CD4-positive, CD25-positive, alpha-beta regulatory T cell (primary cell): ENCODE results near the gene CCDC194. TPM values are rescaled to one million over a fixed set of nuclear protein-coding genes. Genes with fewer than 3 reads are reported as not detected.

ENCODE experiments used
- ATAC-seq, 2 donors: fragments of 150-1000 bp; cut with Tn5 transposase; one replicate each; pipeline ENCODE4 v1.10.0; 2021; ENCODE audit warnings: low read depth in 2 of 2, moderate number of reproducible peaks in 2 of 2, moderate library complexity in 1 of 2
- DNase-seq, 3 donors: peaks; one replicate each; pipeline versions ENCODE4 v3.0.0 to v3.0.0-alpha.2; 2012 to 2022; ENCODE audit warnings: mixed read lengths in 1 of 3
- H3K27ac ChIP-seq: one replicate; pipeline ENCODE4 v1.7.0; 2013; ENCODE audit warnings: mild to moderate bottlenecking, low read length; ENCODE audit not compliant: insufficient read depth, poor library complexity, severe bottlenecking
- H3K27me3 ChIP-seq: one replicate; pipeline ENCODE4 v1.7.0; 2013; ENCODE audit warnings: low read length; ENCODE audit not compliant: control insufficient read depth, insufficient read depth
- H3K36me3 ChIP-seq: one replicate; pipeline ENCODE4 v1.7.0; 2013; ENCODE audit warnings: mild to moderate bottlenecking, low read length, moderate library complexity; ENCODE audit not compliant: control insufficient read depth, insufficient read depth
- H3K4me1 ChIP-seq: 2 replicates; pipeline ENCODE4 v1.7.0; 2013; ENCODE audit warnings: mild to moderate bottlenecking, low read length; ENCODE audit not compliant: insufficient read depth, control insufficient read depth, poor library complexity, severe bottlenecking
- H3K4me3 ChIP-seq: one replicate; pipeline ENCODE4 v1.7.0; 2013; ENCODE audit warnings: low read depth, mild to moderate bottlenecking, low read length, moderate library complexity
- H3K9me3 ChIP-seq, 2 experiments: 1 replicate in 1 of 2; 2 replicates in 1 of 2; pipeline ENCODE4 v1.7.0; 2013; ENCODE audit warnings: low read length in 2 of 2, mild to moderate bottlenecking in 1 of 2, moderate library complexity in 1 of 2; ENCODE audit not compliant: control insufficient read depth in 2 of 2
- H3K27ac Mint-ChIP-seq, 3 donors: one replicate each; pipeline ENCODE4 v1.8.0; 2020 to 2022; ENCODE audit warnings: mild to moderate bottlenecking in 3 of 3, mixed read lengths in 3 of 3, moderate library complexity in 2 of 3
- H3K27me3 Mint-ChIP-seq: one replicate; pipeline ENCODE4 v1.8.0; 2022; ENCODE audit warnings: mild to moderate bottlenecking, mixed read lengths
- H3K36me3 Mint-ChIP-seq: one replicate; pipeline ENCODE4 v1.8.0; 2020; ENCODE audit warnings: mixed read lengths
- H3K4me1 Mint-ChIP-seq, 4 donors: one replicate each; pipeline ENCODE4 v1.8.0; 2020 to 2022; ENCODE audit warnings: mixed read lengths in 4 of 4, mild to moderate bottlenecking in 1 of 4
- H3K4me3 Mint-ChIP-seq, 4 donors: one replicate each; pipeline ENCODE4 v1.8.0; 2020 to 2022; ENCODE audit warnings: mild to moderate bottlenecking in 4 of 4, mixed read lengths in 4 of 4, moderate library complexity in 3 of 4
- H3K9me3 Mint-ChIP-seq, 7 donors: one replicate each; pipeline ENCODE4 v1.8.0; 2020 to 2022; ENCODE audit warnings: mixed read lengths in 7 of 7, mild to moderate bottlenecking in 3 of 7, moderate library complexity in 2 of 7
- polyA plus RNA-seq, 4 donors: library from polyadenylated mRNA; unstranded; fragments of 300-500 nt; fragmentation: Illumina TruSeq; gene quantifications; one replicate each; pipeline ENCODE4 v1.2.3, GENCODE V29; 2021
- total RNA-seq: library from RNA; stranded (reverse); gene quantifications from one replicate; pipeline ENCODE4 v1.2.3, GENCODE V29; 2022

Gene CCDC194
- total and polyA plus RNA-seq, 5 donors from 2014 or later: 1.3 TPM; not detected in 4

GRCh38 chr19:17415121-17415520 lies 21.1 kb upstream of the CCDC194 start:
- DNase-seq (no peak), ATAC-seq (no peak)
- Histone ChIP-seq H3K36me3 (peaks cover 33% of the 10 kb centered on the region), H3K4me1 (peaks cover 8% of the 10 kb centered on the region), H3K9me3 (no peaks in the 10 kb centered on the region), H3K27me3 (no peaks in the 10 kb centered on the region), H3K27ac (no peak overlapping the region), H3K4me3 (no peak overlapping the region)
- Mint-ChIP-seq H3K9me3 (no peaks in the 10 kb centered on the region), H3K4me3 (peak overlapping the region in 2 of 4 donors; percentile 15 to 44), H3K27ac (no peak overlapping the region), H3K36me3 (peaks cover 24% of the 10 kb centered on the region), H3K4me1 (peaks cover 0 to 16% (median 10%) of the 10 kb centered on the region in 4 donors), H3K27me3 (no peaks in the 10 kb centered on the region)

GRCh38 chr19:17414097-17414496 lies 20.1 kb upstream of the CCDC194 start:
- H3K9me3 ChIP-seq: no peaks in the 10 kb centered on the region
- H3K27me3 ChIP-seq: no peaks in the 10 kb centered on the region
- Mint-ChIP-seq H3K27ac (no peak overlapping the region), H3K36me3 (peaks cover 24% of the 10 kb centered on the region), H3K9me3 (no peaks in the 10 kb centered on the region), H3K27me3 (no peaks in the 10 kb centered on the region), H3K4me1 (peaks cover 0 to 12% (median 6%) of the 10 kb centered on the region in 4 donors), H3K4me3 (no peak overlapping the region)
- ATAC-seq (no peak), DNase-seq (no peak)
- no peak overlapping the region for H3K4me3 ChIP-seq
- H3K27ac ChIP-seq: no peak overlapping the region
- peaks cover 33% of the 10 kb centered on the region for H3K36me3 ChIP-seq
- H3K4me1 ChIP-seq: peaks cover 2% of the 10 kb centered on the region

- Histone ChIP-seq H3K4me3 (no peak overlapping the region), H3K27me3 (no peaks in the 10 kb centered on the region), H3K27ac (no peak overlapping the region), H3K36me3 (peaks cover 33% of the 10 kb centered on the region), H3K9me3 (no peaks in the 10 kb centered on the region), H3K4me1 (peaks cover 11% of the 10 kb centered on the region)
- peaks cover 20% of the 10 kb centered on the region for H3K36me3 Mint-ChIP-seq
- no peak for DNase-seq
- H3K4me3 Mint-ChIP-seq: peak overlapping the region in 1 of 4 donors; percentile 35
- H3K9me3 Mint-ChIP-seq: no peaks in the 10 kb centered on the region
- ATAC-seq: no peak
- no peaks in the 10 kb centered on the region for H3K27me3 Mint-ChIP-seq
- H3K27ac Mint-ChIP-seq: no peak overlapping the region
- peaks cover 6 to 22% (median 11%) of the 10 kb centered on the region in 4 donors for H3K4me1 Mint-ChIP-seq
These were observed 17.8 kb upstream of the CCDC194 start for GRCh38 chr19:17411801-17412200.

GRCh38 chr19:17409990-17410389 lies 16.0 kb upstream of the CCDC194 start:
- peak overlapping the region in 1 of 3 donors; percentile 91 for H3K27ac Mint-ChIP-seq
- no peaks in the 10 kb centered on the region for H3K9me3 ChIP-seq
- no peaks in the 10 kb centered on the region for H3K27me3 Mint-ChIP-seq
- DNase-seq: no peak
- peaks cover 12% of the 10 kb centered on the region for H3K36me3 Mint-ChIP-seq
- no peak overlapping the region for H3K27ac ChIP-seq
- H3K27me3 ChIP-seq: no peaks in the 10 kb centered on the region
- H3K4me3 ChIP-seq: no peak overlapping the region
- H3K4me3 Mint-ChIP-seq: peak overlapping the region in 3 of 4 donors; percentile 15 to 62 (median 54)
- peaks cover 6 to 35% (median 11%) of the 10 kb centered on the region in 4 donors for H3K4me1 Mint-ChIP-seq
- peaks cover 30% of the 10 kb centered on the region for H3K36me3 ChIP-seq
- ATAC-seq: no peak
- peaks cover 28% of the 10 kb centered on the region for H3K4me1 ChIP-seq
- H3K9me3 Mint-ChIP-seq: no peaks in the 10 kb centered on the region

GRCh38 chr19:17406887-17407196 lies 12.8 kb upstream of the CCDC194 start:
- peak overlapping the region; percentile 90 for H3K4me3 ChIP-seq
- no peaks in the 10 kb centered on the region for H3K36me3 Mint-ChIP-seq
- H3K4me1 ChIP-seq: peaks cover 44% of the 10 kb centered on the region

GRCh38 chr19:17406046-17406886 lies 12.3 kb upstream of the CCDC194 start:
- H3K4me1 ChIP-seq: peaks cover 44% of the 10 kb centered on the region
- no peaks in the 10 kb centered on the region for H3K27me3 ChIP-seq
- H3K9me3 ChIP-seq: no peaks in the 10 kb centered on the region
- Mint-ChIP-seq H3K9me3 (no peaks in the 10 kb centered on the region), H3K4me3 (peak overlapping the region; percentile 93 to 99 (median 94)), H3K27me3 (no peaks in the 10 kb centered on the region), H3K36me3 (no peaks in the 10 kb centered on the region), H3K27ac (peak overlapping the region; percentile 93 to 98 (median 94)), H3K4me1 (peaks cover 10 to 48% (median 13%) of the 10 kb centered on the region in 4 donors)
- peaks cover 9% of the 10 kb centered on the region for H3K36me3 ChIP-seq
- DNase-seq: peak in 1 of 3 donors; percentile 49
- peak overlapping the region; percentile 87 for H3K27ac ChIP-seq
- peak overlapping the region; percentile 90 for H3K4me3 ChIP-seq
- ATAC-seq: peak in 1 of 2 donors; percentile 18

More at GRCh38 chr19:17406887-17407196, 12.8 kb upstream of the CCDC194 start:
- peaks cover 10 to 50% (median 11%) of the 10 kb centered on the region in 4 donors for H3K4me1 Mint-ChIP-seq
- H3K4me3 Mint-ChIP-seq: peak overlapping the region; percentile 93 to 99 (median 94)
- no peaks in the 10 kb centered on the region for H3K9me3 Mint-ChIP-seq
- Histone ChIP-seq H3K27ac (peak overlapping the region; percentile 87), H3K9me3 (no peaks in the 10 kb centered on the region), H3K27me3 (no peaks in the 10 kb centered on the region), H3K36me3 (peaks cover 12% of the 10 kb centered on the region)
- peak overlapping the region; percentile 93 to 98 (median 94) for H3K27ac Mint-ChIP-seq
- no peaks in the 10 kb centered on the region for H3K27me3 Mint-ChIP-seq
- ATAC-seq: no peak
- no peak for DNase-seq

- Histone ChIP-seq H3K27me3 (no peaks in the 10 kb centered on the region), H3K4me3 (peak within 1 kb of the TSS; percentile 90), H3K27ac (peak within 1 kb of the TSS; percentile 87), H3K36me3 (peaks cover 7% of the 10 kb centered on the region), H3K4me1 (peaks cover 44% of the 10 kb centered on the region), H3K9me3 (no peaks in the 10 kb centered on the region)
- H3K4me1 Mint-ChIP-seq: peaks cover 10 to 48% (median 13%) of the 10 kb centered on the region in 4 donors
- no peaks in the 10 kb centered on the region for H3K9me3 Mint-ChIP-seq
- H3K27me3 Mint-ChIP-seq: no peaks in the 10 kb centered on the region
- no peaks in the 10 kb centered on the region for H3K36me3 Mint-ChIP-seq
- ATAC-seq (peak; percentile 83 to 85), DNase-seq (peak; percentile 56 to 85 (median 59))
- peak within 1 kb of the TSS; percentile 89 to 98 (median 93) for H3K27ac Mint-ChIP-seq
- H3K4me3 Mint-ChIP-seq: peak within 1 kb of the TSS; percentile 93 to 99 (median 94)
These were observed 11.5 kb upstream of the CCDC194 start, which contains the start of gene BST2 for GRCh38 chr19:17405250-17406045. Gene BST2, minus strand, starts transcription at chr19:17405630. Its CDS starts 55 bp downstream, at chr19:17405575.
